ENCODE measurements around the gene NNAT.
"Not testable (repeated sequence)": the region's sequence is repeated elsewhere in the genome, so short reads cannot be mapped to it uniquely, and the experiment has no call there.

Gene NNAT

GRCh38 chr20:37521061-37521771 lies at the start of gene NNAT:
NNAT (plus strand) TSS chr20:37521250; CDS start chr20:37521332, 82 bp downstream.
- no peak for DNase-seq

- no peak for DNase-seq
Observed at GRCh38 chr20:37471741-37472235, 49.3 kb upstream of the NNAT start.

DNA sequence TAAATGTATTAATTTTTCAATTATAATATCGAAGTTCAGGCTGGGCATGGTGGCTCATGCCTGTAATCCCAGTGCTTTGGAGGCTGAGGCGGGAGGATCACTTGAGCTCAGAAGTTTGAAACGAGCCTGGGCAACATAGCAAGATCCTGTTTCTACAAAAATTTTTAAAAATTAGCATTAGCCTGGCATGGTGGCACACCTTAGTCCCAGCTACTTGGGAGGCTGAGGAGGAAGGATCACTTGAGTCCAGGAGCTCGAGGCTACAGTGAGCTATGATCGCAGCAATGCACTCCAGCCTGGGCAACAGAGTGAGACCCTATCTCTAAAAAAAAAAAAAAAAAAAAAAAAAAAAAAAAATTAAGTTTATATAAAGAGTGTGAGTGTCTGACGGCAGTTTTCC lies 48.6 kb upstream of the NNAT start:
- not testable (repeated sequence) for DNase-seq

- DNase-seq = no peak
Observed at GRCh38 chr20:37473249-37474000, 47.6 kb upstream of the NNAT start.

GRCh38 chr20:37474386-37474785 lies 46.7 kb upstream of the NNAT start:
- DNase-seq = no peak

DNA sequence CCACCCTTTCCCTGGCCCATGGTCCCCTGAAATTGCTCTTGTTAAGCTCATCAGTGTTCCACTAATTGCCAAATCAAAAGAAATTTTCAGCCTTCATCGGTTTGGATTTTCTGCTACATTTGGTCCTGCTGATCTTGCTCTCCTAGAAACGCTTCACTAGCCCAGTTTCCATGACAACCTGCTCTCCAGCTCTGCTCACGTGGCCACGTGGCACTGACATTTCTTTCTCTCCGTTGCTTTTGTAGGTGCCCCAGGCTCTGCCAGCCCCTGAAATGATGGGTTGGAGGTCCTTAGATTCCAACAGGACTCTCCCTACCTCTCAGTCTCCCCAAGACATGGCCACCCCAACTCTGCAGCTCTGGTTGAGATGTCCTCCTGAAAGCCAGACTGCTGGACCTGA lies 45.8 kb upstream of the NNAT start:
- DNase-seq = peak; percentile 7

GRCh38 chr20:37477041-37477440 lies 44.0 kb upstream of the NNAT start:
- no peak for DNase-seq

DNA sequence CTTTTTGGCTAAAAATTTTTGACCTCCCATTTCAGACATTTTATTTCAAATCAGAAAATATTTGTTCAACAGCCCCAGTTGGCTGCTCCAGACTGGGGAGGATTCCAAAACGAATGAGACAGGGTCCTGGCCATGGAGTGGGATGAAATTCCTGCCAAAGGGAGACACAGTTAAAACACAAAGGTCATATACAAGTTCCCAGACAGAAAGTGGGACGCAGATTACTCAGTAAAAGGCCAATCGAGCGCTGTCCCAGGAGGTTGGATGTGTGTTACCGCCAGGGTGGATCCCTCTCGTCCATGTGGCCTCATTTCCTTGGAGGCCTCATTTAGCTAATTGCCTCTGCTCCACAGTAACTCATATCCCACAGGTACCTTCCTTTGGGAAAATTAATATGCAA lies 41.8 kb upstream of the NNAT start:
- DNase-seq = no peak

DNA sequence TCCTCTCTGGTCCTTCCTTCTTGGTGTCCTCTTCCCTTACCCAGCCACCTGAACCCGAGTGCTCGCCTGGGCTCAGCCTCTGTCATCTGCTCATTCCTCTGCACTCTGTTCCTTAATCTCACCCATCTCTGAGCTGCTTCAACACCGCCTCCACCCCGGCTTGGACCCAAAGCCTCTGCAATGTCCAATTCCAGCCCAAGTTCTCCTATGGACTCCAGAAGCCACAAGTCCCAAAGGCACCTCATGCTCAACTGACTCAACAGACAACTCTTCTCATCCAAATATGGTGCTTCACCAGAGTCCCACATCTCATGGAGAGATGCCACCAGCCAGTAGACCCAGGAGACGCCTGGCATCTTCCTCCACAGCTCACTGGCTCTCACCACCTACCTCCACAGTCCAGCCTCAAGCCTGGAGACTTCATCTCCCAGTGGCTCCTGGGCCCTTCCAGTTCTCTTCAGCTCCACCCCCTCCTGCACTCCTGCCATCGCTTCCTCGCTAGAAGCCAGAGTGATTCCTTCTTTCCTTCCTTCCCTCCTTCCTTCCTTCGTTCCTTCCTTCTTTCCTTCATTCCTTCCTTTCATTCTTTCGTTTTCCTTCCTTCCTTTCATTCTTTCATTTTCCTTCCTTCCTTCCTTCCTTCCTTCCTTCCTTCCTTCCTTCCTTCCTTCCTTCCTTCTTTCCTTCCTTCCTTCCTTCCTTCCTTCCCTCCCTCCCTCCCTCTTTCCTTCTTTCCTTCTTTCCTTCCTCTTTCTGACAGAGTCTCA lies 40.9 kb upstream of the NNAT start:
- DNase-seq = no peak

GRCh38 chr20:37480919-37481318 lies 40.1 kb upstream of the NNAT start:
- DNase-seq = no peak

DNA sequence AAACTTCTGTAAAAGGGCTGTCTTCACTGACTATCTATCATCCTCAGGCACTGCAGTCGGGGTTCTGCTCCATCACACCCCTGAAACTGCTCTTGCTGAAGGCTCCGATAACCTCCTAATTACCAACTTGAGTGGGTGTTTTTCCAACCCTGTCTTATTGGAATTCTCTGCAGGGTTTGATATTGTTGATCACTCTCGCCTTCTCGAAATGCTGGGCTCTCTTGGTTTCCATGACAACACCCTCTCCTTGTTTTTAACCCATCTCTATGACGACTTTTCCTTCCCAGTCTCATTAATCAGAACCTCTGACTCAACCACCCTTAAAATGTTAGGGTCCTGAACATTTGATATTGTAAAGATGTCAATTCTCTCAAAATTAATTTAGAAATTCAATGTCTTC lies 39.4 kb upstream of the NNAT start:
- no peak for DNase-seq

DNA sequence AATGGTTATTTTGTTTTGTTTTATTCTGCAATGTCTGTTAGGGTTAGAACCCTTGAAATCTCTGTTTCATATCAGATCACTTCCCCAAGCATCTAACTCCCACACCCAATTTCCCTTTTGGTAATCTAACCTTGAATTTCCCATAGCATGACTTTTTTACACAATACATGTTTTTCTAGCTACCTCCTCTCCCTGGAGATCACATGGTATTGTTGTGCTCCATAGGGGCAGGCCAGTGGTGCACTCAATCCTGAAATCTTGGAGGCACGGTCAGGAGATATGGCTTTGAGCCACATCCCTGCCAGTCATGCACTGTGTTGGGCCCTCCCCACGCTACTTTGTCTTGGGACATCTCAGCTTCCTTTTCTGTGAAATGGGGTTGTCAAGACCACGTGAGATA lies 36.7 kb upstream of the NNAT start:
- no peak for DNase-seq

DNA sequence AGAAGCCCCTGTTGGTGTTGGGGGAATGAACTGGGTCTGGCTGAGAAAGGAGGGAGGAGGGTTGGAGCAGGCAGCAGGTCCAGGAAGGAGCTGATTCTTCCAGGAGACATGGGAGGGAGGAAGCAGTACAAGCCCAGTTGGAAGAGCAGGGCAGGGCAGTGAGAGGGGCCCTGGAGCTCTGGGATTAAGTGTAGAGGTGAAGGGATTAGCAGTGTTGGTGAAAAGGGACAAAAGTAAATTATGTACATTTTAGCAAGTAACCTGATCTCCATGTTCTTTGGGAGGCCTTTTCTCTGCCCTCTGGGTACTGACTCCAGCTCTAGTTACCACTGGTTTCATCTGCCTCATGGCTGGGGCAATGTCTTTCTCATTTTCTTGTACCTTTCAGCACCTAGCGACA lies 34.8 kb upstream of the NNAT start:
- DNase-seq = not testable (repeated sequence)

- no peak for DNase-seq
Observed at GRCh38 chr20:37490663-37491350, 30.2 kb upstream of the NNAT start.

DNA sequence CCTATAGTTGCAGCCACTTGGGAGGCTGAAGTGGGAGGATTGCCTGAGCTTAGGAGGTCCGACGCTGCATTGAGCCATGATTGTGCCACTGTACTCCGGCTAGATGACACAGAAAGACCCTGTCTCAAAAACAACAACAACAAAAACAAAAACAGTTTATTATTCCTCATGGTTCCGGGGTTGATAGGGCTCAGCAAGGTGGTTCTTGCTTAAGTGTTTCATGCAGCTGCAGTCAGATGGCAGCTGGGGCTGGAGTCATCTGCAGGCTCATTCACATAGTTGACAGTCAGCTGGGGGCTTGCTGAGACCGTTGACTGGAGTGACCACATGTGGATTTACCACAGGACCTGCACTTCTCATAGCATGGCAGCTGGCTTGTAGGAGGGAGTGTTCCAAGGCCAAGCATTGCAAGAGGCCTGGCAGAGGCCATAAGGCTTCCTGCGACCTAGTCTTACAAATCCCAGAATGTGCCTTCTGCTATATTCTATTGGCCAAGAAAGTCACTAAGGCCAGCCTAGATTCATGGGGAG lies 28.9 kb upstream of the NNAT start:
- DNase-seq = no peak

GRCh38 chr20:37492945-37493344 lies 28.1 kb upstream of the NNAT start:
- DNase-seq = no peak

- no peak for DNase-seq
Observed at GRCh38 chr20:37494301-37494700, 26.7 kb upstream of the NNAT start.

GRCh38 chr20:37494796-37495195 lies 26.3 kb upstream of the NNAT start:
- DNase-seq = no peak

- no peak for DNase-seq
Observed at GRCh38 chr20:37498066-37498665, 22.9 kb upstream of the NNAT start.

GRCh38 chr20:37500311-37500710 lies 20.7 kb upstream of the NNAT start:
- no peak for DNase-seq

- DNase-seq = peak; percentile 66
Observed at GRCh38 chr20:37501940-37502339, 19.1 kb upstream of the NNAT start.

DNA sequence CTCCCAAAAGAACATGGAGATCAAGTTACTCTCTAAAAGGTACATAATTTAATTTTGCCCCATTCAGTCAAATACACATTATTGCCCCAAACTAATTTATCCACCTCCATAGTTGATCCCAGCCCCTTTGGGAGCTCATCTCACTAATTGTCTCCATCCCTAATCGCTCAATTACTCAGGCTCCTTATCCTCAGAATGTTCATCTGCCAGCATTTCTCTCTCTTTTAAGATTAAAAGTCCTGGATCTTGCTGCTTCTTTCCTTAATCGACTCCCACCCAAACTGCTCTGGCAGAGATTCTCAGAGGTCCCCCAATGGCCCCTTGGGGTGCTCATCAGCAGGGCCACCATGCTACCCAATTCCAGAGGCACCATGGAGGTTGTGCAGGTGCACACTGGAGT lies 18.4 kb upstream of the NNAT start:
- no peak for DNase-seq
